HG03521 (cell line): ENCODE measurements around the gene PEX7.
A peak's percentile ranks its signal among the peaks of the same experiment; 100 is the strongest.
"Not testable (repeated sequence)": the region's sequence is repeated elsewhere in the genome, so short reads cannot be mapped to it uniquely, and the experiment has no call there.

Experiments used
- ATAC-seq: cut with Tn5 transposase; IDR thresholded peaks from one replicate; pipeline ENCODE4 v1.9.1; 2021; ENCODE audit warnings: mild to moderate bottlenecking, moderate library complexity; ENCODE audit not compliant: unreplicated experiment

The PEX7 gene

DNA sequence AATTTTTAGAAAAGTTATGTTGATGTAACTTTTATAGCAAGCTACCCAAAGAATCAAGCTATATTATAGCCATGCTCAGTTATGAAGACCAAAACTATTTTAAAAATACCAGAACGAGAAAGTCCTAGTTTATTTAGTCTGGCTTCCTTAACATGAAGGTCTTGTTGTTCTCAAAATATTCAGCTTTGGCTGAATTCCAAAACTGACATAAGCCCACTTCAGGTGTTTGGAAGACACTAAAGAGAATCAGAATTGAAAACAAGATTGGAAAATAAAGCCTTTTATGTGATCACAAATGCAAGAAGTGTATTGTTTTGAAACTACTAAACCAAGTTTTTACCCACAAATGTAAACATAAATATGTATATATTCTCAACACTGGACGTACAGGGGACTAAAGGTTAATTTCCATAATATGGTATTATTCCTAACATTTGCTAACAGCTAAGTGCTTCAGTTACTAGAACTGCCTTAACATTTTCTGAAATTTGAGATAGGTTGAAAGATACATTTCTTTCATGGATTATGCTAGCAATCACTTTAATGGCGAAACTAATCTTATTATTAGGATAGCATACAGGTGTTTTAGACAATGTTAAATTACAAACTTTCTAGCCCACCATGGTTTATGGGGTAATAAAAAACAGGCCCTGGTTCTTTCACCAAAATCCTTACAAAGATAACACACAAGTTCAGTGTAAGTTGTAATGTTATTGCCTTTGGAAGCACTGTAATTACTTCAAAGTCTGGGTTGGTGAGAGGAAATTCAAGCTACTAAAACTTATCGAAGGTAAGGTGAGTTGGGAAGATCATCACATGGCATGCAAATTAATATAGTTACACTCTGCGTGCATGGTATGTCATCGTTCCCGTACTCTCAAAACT is 31.7 kb upstream of the PEX7 start:
- no peak for ATAC-seq

- peak; percentile 20 for ATAC-seq
Observed at GRCh38 chr6:136791296-136792094, 30.9 kb upstream of the PEX7 start.

DNA sequence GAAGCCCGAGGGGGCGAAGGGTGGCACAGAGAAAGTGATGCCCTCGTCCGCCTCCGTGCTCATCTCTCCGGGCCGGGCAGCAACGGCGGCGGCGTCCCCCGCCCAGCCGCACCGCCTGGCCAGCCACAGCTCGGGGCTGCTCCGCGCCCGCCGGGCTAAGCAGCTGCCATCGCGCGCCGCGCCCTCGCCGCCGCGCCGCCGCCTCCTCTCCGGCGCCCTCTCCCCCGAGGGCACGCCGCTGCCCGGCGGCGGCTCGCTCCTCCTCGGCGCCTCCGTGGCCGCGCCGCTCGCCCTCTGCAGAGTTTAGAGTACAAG is 30.3 kb upstream of the PEX7 start:
- no peak for ATAC-seq

DNA sequence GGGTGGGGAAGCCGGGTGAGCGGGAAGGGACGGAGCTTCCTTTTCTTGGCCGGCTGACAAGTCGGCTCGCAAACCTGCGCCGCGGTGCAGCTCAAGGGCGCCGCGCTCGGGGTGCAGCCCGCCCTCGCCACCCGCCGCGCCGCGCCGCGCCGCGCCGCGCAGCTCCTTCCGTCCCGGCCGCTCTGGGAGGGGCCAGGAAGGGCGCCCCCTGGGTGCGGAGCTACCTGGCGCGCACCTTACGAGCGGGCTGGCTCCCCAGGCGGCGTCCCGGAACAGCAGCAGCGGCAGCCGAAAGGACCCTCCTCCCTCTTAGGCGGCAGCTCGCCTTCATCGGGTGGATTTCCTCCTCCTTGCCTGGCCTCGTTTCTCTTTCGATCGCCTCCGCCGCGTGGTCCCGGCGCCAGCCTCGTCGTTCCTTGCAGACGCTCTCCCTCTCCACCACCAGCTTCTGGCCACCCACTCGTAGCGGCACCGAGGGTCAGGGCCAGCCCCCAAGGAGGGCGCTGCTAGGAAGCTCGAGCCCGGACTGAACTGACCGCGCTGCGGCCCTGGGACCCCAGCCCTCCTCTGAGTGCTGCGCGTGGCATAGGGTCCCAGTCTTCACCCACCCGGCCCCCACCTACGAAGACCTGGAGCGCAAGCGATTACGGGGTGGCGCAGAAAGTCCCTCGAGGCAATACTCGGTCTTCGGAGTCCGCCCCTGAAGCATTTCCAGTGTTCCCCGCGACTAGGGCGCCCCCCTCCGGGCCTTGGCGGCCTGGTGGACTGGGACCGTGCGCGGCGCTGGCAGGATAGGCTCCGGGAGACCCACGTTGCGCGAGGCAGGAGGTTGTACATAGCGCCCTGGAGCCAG is 29.8 kb upstream of the PEX7 start, which contains the start of gene MAP3K5:
MAP3K5 (minus strand) TSS at position 68 of the 853 bp plus-strand sequence. CDS start 320 bp downstream, outside the sequence.
- peak; percentile 65 for ATAC-seq

GRCh38 chr6:136793363-136793762 is 29.0 kb upstream of the PEX7 start:
- no peak for ATAC-seq

- ATAC-seq = no peak
Observed at GRCh38 chr6:136795386-136795785, 27.0 kb upstream of the PEX7 start.

- ATAC-seq = no peak
Observed at GRCh38 chr6:136795996-136796395, 26.4 kb upstream of the PEX7 start.

- no peak for ATAC-seq
Observed at GRCh38 chr6:136798044-136798443, 24.3 kb upstream of the PEX7 start.

GRCh38 chr6:136801581-136801980 is 20.8 kb upstream of the PEX7 start:
- ATAC-seq = no peak

- no peak for ATAC-seq
Observed at GRCh38 chr6:136803608-136804007, 18.8 kb upstream of the PEX7 start.

DNA sequence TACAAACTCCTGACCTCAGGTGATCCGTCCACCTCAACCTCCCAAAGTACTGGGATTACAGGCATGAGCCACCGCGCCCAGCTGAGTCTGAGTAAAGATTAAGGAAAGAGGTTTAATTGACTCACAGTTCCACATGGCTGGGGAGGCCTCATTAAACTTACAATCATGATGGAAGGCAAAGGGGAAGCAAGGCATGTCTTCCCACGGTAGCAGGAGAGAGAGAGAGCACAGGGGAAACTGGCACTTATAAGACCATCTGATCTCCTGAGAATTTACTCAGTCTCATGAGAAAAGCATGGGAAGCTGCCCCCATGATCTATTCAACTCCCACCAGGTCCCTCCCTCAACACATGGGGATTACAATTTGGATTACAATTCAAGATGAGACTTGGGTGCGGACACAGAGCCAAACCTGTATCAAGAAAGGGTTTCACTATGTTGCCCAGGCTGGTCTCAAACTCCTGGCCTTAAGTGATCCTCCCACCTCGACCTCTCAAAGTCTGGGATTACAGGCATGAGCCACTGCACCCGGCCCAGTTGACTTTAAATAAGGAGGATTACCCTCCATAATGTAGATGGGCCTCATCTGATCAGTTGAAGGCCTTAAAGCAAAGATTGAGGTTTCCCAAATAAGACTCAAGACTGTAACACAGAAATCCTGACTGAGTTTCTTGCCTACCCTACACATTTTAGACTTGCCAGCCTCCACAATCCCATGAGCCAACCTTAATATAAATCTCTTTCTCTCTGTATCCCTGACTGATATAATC is 13.1 kb upstream of the PEX7 start:
- no peak for ATAC-seq

GRCh38 chr6:136811272-136811671 is 11.1 kb upstream of the PEX7 start:
- no peak for ATAC-seq

- no peak for ATAC-seq
Observed at GRCh38 chr6:136812174-136812573, 10.2 kb upstream of the PEX7 start.

DNA sequence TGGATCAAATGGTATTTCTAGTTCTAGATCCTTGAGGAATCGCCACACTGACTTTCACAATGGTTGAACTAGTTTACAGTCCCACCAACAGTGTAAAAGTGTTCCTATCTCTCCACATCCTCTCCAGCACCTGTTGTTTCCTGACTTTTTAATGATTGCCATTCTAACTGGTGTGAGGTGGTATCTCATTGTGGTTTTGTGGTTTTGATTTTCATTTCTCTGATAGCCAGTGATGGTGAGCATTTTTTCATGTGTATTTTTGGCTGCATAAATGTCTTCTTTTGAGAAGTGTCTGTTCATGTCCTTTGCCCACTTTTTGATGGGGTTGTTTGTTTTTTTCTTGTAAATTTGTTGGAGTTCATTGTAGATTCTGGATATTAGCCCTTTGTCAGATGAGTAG is 6.8 kb upstream of the PEX7 start:
- not testable (repeated sequence) for ATAC-seq

GRCh38 chr6:136816656-136817055 is 5.7 kb upstream of the PEX7 start:
- no peak for ATAC-seq

- no peak for ATAC-seq
Observed at GRCh38 chr6:136820561-136820960, 1.8 kb upstream of the PEX7 start.

DNA sequence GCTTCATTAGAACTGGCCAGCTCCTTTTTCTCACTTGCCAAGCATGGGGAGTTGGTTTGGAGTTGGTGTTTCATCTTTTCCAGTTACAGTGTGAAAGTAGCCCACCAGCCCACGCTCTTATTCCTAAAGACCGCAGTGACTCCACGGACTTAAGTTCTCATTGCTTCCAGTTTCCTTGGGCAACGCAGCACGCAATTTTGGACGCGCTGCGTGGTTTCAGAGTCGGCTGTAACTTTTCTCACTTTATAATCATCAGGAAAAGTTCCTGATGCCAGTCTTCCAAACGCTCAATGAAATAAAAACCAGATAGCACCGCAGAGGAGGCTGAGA is 381 bp upstream of the PEX7 start:
- peak; percentile 2 for ATAC-seq

DNA sequence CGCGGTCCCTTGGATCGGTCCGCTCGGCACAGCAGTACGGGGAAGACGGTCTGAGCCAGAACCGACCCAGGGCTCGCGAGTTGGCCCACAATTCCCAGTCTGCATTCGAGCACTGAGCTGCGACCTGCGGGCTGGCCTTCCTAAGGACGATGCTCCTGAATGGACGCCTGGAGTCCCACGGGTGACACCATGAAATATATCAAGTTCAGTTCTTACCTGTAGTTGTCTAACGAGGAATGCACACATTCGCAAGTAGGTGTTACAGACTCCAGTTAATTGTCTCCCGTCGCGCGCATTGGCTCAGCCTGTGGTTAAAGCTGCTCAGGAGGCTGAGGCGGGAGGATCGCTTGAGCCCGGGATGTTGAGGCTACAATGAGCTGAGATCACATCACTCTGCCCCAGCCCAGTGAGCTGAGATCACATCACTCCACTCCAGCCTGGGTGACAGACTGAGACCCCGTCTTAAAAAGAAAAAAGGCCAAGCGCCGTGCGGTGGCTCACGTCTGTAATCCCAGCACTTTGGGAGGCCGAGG is 802 bp downstream of the PEX7 start:
- ATAC-seq = no peak

- no peak for ATAC-seq
Observed at GRCh38 chr6:136826216-136826615, 3.8 kb downstream of the PEX7 start.

DNA sequence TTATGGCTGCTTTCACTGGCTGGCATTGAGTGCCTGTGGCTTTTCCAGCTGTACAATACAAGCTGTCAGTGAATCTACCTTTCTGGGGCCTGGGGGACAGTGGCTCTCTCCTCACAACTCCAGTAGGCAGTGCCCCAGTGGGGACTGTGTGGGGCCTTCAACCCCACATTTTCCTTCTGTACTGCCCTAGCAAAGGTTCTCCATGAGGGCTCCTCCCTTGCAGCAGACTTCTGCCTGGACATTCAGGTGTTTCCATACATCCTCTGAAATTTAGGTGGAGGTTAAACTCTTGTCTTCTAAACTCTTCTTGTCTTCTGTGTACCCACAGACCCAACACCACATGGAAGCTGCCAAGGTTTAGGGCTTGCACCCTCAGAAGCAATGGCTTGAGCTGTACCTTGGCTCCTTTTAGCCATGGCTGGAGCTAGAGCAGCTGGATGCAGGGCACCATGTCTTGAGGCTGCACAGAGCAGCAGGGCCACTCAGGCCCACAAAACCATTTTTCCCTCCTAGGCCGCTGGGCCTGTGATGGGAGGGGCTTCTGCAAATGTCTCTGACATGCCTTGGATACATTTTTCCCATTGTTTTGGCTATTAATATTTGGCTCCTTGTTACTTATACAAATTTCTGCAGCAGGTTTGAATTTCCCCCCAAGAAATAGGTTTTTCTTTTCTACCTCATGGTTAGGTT is 9.6 kb downstream of the PEX7 start:
- no peak for ATAC-seq
